NCI-H187 treated with DMSO at 0.1 percent for 48 hours (cell line): Measurements from ENCODE around the gene ACAT2.
A peak's percentile ranks its signal among the peaks of the same experiment; 100 is the strongest.
"Not testable (repeated sequence)": the region's sequence is repeated elsewhere in the genome, so short reads cannot be mapped to it uniquely, and the experiment has no call there.

ENCODE experiments used
- DNase-seq: peaks from one replicate; lab custom pipeline; 2025; lab: John Stamatoyannopoulos, UW

The ACAT2 gene

DNA sequence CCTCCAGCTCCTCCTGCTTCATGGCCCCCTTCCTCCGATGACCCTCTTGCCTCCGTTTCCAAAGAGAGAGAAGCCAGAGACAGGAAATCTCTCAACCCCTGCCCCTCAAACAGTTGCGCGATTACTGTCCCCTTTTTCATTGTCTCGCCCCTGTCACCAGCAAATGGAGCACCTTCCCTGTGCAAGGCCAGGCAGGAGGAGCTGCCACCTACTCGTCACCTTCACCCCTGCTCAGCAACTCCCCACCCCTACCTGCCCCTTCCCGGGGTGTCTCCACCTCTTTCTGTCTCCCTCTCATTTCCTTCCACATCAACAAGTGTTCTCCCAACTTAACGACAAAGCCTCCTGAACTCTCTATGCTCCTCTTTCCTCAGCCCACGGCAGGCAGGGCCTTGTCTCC, 51.9 kb downstream of the ACAT2 start:
- DNase-seq: no peak

DNA sequence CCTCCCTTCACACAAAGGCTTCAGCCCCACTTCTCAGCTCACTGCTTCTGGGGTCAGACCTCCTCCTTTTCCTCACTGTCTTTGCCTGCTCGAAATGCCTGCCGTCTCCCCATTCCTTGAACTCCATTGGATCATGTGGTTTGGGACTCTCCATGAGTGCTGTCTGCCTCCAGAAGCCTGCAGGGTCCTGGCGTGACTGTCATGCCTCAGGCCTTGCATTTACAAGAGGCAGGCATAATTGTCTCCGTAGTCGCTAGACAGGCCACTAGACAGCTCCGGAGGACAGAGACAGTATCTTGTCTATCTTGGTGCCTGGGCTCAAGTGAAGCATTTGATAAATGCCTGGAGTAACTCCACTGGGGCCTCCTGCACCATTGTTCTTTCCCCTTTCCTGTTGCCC, 53.6 kb downstream of the ACAT2 start:
- DNase-seq: no peak

DNA sequence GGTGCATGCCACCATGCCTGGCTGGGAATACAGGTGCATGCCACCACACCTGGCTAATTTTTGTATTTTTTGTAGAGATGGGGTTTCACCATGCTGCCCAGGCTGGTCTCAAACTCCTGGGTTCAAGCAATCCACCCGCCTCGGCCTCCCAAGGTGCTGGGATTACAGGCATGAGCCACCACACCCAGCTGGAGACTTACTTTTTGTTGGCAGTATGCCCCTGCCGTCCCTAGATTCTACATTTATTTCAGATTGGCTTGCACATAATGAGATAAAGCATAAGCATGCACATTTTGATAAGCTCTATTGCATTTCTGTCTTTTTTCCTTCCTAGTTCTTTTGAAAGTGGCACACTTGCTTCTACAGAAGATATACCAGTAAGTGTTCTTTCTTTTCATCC, 54.9 kb downstream of the ACAT2 start:
- DNase-seq: not testable (repeated sequence)

DNA sequence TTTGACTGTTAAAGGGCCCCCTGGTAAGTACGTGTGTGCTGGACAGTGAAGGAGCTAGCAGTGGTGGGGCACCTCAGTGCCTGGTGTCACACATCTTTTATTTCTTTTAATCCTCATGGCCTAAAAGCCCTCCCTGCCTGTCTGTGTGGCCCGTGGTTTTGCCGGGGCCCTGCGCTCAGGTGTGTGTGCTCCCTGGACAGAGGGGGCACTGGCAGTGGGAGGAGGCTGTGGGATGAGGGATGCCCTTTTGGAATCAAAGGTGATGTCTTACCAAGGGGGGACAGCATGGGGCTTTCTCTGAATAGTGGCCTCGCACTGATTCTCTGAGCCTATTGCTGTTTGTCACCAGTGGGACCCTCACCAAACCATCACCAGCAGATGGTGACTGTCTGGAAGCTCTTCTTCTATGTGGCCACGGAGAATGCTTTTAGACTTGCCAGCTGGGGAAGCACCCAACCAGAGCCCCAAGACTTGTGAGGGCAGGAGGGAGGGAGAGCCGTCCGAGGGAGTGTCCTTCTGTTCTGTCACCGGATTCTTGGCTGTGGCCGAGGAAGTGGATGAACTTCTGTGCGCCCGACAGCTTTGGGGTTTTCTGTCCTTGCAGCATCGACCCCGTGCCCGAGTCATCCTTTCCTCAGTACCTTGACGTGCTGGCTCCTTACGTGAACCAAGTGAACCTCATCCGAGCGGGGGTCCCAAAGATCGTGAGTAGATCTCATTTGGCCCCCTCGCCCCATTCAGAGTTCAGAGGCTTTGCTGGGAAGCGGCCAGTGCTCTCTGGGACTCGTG, 56.3 kb downstream of the ACAT2 start:
- DNase-seq: no peak

DNA sequence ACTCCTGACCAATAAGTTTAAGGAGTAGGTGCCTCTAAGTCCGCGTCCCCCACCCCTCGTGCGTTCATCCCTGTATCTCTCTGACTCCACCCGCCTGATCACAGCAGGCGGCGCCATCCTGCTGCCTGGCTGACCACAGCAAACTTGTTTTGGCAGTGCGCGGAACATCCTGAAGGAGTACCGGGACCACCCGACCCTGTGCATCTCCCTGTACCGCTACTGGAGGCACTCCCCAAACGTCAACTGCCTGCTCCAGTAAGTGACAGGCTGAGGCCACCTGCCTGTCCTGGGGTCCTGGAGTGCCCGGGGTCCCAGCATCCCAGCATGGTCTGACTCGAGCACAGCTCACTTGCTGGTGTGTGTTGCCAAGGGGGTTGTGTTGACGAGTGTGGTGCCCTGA, 57.3 kb downstream of the ACAT2 start:
- no peak for DNase-seq

DNA sequence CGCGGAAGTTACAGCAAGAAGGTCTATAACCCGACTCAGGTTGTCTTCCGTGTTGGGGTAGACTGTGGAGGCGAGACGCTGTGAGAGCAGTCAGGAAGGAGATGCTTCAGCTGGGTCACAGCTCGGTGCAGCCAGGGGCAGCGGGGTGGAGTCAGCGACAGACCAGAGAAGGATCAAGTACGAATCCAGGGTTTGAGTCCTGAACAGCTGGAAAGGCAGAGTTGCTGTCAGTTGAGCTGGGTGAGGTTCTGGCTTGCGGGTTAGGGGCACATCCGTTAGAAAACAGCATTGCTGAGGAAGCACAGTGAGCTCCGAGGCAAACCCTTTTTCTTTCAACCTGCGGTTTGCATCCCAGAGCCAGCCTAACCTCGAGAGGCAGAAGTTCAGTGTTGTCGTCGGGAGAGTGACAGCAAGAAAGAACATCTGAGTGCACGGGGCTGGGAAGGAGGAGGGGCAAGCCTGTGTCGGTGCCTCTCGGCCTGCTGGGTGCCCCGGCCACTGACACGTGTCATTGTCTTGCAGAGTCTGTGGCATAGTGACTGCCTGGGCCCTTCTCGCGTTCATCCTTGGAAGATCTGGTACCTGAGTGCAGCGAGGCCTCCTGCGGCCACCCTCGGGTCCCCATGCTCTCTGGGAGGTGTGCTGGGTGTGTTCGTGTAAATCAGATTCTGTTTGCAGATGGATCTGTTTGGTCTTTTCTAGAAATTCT, 58.2 kb downstream of the ACAT2 start:
- DNase-seq: no peak

DNA sequence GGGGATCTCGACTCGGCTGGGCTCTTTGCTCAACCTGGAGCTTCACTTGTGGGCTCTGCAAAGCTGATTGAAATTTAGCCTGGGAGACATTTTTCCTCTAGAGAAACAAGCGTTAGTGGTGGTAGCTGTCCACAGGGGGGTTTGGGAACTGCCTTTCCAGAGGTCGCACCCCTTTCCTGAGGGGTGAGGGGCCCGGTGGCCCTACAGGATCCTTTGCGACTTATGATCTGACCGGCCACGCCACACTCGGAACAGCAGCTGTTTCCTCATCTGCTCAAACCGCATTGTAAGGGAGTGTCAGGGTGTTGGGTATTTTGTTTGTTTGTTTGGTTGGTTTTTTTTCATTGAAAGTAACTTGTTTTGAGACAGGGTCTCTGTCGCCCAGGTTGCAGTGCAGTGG, 59.3 kb downstream of the ACAT2 start:
- DNase-seq: no peak

DNA sequence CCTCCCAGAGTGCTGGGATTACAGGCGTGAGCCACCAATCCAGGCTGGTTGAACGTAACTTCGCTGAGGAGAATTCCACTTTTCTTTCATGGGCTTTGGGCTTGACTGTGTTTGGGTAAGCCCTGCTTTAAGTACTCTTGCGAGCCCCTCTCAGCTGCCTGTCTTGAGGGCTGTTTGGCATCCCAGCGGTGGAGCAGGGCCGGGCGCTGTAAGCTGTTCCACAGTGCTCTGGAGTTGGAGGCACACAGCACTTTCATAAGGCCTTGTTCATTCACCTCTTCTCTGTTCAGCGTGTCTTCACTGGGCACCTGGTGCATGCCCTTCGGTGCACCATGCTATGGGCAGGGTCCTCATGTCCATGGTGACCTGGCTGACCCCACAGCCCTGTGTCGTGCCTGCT, 59.9 kb downstream of the ACAT2 start:
- DNase-seq: no peak

DNA sequence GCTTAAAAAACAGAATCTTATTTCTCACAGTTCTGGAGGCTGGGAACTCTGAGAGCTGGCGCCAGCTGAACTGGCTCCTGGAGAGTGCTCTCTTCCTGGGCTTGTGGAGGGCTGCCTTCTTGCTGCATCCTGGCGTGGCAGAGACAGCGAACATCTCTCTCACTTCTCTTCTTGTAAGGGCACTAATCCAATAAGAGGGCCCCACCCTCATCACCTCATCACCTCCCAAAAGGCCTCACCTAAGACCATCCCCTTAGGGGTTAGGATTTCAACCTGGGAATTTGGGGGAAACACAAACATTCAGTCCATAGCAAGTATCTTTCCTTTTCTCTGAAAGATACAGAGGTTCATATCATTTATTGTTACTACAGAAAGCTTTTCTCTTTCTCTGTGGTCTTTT, 62.1 kb downstream of the ACAT2 start:
- DNase-seq: no peak

DNA sequence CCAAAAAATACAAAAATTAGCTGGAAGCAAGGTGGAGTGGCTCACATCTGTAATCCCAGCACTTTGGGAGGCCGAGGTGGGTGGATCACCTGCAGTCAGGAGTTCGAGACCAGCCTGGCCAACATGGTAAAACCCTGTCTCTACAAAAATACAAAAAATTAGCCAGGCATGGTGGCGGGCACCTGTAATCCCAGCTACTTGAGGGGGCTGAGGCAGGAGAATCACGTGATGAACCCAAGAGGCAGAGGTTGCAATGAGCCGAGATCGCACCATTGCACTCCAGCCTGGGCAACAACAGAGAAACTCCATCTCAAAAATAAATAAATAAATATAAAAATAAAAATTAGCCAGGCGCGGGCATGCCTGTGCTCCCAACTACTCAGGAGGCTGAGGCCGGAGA, 62.8 kb downstream of the ACAT2 start:
- not testable (repeated sequence) for DNase-seq

DNA sequence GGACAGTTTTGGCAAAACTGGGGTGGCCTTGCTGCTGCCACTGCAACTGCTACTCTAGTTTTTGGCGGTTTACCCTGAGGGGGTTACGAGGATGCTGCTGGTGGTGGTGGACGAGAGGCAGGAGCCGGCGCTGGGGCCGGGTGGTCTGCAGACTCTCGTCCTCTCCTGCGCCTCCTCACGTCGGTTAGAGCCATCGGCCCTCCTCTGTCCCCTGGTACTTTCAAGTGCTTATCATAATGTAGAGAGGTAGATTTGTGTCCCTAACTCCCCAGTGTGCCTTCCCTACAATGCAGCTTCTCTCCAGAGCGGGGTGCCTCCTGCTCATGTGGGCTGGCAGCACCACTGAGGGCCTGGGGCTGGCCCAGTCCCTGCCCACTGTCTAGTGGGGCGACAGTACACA, 64.2 kb downstream of the ACAT2 start:
- no peak for DNase-seq

DNA sequence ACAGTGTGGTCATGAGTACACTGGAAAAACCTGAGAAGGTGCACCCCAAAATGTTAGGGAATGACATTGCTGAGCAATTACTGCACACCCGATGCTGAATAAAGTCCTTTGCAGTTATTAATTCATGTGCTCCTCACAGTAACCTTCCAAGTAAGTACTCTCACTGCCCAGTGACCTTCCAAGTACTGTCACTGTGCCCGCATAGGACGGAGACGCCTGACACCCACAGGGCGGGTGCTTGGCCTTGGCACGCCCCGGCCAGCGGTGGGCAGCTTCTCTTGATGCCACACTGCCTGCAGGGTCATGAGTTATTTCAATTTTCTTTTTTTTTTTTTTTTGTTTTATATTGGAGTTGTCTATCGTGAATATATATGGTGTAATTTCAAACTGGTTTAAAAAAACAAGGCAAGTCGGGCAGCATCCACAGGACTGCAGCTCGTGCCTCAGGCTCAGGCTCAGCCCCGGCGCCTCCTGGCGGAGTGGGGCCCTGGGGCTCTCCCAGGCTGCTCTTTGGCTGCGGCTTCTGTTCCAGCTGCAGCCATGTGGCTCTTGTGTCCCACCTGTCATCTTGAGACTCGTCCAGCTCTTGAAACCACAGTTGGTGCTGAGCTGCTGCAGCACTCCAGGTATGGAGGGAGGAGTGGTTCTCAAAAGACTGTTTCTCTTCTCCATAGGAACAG, 65.3 kb downstream of the ACAT2 start:
- DNase-seq: peak; percentile 41

DNA sequence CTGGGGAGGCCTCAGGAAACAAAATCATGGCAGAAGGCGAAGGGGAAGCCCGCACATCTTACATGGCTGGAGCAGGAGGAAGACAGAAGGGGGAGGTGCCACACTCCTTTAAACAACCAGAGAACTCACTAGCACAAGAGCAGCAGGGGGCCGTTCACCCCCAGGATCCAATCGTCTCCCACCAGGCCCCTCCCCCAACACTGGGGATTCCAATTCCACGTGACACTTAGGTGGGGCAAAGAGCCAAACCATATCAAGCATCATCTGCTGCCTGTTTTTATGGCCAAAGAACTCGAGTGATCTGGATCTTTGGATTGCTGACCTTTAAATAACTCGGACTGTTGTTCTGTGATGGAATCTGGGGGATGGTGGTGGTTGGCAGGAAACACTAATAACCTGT, 66.2 kb downstream of the ACAT2 start:
- no peak for DNase-seq
